Measurements from ENCODE around the gene PPP1R9A.

Gene PPP1R9A

DNA sequence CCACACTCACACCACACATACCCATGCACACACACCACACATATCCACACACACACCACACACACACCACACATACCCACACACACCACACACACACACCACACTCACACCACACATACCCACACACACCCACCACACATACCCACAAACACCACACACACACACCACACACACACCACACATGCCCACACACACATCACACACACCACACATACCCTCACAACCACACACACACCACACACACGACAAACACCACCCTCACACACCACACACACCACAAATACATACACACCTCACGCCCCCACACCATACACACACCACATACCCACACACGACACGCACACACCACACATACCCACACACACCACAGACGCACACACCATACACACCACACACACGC is 297.2 kb downstream of the PPP1R9A start:
- DNase-seq (ENCODE audit: low spot score), result no peak

DNA sequence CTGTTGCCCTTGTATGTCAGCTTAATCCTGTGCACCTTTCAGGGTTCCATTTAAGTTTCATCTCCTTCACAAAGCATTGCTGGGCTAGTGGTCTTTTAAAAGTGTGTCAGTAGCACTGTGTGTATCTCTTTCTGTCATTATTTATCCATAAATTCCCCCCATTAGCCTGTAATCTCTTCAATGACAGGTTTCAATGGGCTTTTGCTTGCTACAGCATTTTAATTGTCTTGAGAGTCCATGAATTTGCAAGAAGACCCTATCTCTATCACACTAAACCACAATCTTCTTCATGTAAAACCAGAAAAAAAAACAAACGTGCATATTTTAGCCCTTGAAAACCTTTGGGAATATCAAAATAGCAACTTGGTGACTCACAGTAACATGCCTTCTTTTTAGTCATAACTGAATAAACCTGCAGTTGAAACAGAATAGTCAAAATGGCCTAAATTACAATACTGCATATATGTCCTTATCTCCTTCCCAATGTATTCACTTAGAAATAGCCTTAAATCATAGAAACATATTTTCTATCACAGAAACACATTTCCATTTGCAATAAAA is 298.4 kb downstream of the PPP1R9A start:
- no peak for DNase-seq (ENCODE audit: low spot score)

DNA sequence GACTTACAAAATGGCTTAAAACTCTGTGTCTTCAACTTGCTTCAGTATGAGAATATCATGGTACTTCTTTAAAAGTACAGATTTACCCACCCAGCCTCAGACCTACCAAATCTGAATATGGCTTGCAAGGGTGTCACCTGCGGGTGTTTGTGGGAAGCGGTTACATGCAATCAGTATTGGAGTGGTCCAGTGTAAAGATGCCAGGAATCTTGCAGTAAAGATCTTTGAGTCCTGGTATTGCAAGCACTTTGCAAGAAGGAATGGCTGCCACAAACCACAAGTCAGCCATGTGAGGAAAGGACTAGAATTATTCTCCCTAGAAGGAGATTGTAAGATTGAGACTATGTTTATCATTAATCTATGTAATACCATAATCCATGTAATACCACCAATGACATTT is 301.9 kb downstream of the PPP1R9A start:
- DNase-seq (ENCODE audit: low spot score), result no peak

DNA sequence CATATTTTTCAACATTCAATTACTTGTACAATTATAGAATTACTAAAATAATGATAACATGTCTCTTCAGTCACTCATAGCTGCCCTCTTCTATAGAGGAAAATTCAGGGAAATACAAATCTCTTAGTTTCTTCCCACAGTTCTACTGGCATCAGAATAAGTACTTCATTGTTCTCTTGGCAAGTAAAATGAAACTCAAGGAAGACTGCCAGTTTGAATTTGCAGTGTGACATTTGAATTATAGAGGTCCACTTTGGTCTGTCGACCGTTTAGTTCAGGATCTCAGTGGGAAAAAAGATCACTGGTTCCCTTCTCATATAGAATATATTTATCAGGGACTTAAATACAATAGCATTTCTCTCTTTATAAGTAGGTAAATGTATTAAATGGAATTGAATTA is 302.4 kb downstream of the PPP1R9A start:
- DNase-seq (ENCODE audit: low spot score), result no peak

DNA sequence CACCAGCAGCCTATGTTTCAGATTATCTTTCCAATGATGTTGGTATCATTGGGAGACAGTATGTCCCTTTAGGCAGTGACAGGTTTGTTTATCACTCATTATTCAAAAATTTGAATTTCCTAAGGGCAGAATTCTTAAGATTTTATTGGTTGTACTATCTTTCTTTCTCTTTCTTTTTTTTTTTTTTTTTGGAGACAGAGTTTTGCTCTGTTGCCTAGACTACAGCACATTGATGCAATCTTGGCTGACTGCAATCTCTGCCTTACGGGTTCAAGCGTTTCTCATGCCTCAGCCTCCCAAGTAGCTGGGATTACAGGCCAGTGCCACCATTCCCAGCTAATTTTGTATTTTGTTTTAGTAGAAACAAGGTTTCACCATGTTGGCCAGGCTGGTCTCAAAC is 305.8 kb downstream of the PPP1R9A start:
- no peak for DNase-seq (ENCODE audit: low spot score)

DNA sequence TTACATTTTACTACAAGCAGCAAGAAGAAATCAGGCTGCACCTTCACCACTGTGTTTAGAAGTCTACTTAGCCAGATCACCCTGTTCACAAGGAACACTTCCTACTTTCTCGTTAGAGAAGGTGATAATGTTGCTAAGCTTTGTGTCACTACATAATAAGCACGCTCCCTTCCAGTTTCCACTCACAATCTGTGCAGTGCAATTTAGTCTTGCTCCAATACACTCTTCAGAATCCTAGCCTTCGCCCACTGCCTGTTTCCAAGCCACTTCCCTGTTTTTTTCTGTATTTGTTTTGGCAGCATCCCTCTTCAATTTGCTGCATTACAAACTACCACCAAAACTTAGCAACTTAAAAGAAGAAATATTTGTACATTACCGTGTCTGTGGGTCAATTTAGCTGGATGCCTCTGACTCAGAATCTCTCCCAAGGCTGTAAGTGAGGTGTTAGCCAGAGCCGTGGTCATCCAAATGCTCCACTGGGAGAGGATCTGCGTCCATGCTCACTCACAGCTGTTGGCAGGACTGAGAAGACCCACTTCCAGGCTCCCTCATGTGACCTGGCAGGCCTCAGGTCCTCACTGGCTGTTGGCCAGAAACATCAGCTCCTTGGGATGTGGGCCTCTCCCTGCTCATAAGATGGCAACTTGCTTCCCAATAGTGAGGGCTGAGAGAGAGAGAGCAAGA is 306.6 kb downstream of the PPP1R9A start:
- no peak for DNase-seq (ENCODE audit: low spot score)

DNA sequence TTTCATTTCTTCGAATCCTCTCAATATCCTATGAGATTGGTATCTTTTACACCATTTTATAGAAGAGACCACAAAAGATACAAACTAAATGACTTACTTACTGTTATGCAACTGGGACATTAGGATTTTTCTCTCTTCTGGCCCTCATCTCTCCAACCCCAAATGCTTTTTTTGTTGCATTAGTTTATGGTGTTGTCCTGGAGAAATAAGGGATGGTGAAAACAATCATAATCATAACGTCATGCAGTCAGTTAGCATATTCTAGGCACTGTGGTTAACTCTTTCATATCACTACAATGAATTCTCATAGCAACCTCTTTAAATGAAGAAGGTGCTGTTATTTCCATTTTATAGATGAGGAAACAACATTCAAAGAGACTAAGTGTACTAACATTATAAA is 312.3 kb downstream of the PPP1R9A start:
- DNase-seq (ENCODE audit: low spot score), result no peak

DNA sequence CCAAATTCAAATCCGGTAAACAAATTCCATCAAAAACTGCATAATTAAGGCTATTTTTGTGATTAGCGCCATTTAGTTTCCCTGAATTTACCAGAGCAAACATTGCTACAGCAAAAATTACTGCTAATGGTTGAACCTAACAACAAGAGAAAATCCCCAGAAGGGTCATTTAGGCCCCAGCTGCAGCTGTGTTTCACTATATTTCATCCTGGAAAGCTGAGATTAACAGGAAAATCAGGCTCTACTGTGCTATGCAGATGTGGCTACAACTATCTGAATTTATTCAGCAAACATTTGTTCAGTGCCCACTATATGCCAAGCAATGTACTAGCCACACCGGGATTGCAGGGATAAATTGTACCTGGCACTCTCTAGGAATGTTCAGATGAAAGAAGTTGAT is 312.9 kb downstream of the PPP1R9A start:
- DNase-seq (ENCODE audit: low spot score), result no peak

DNA sequence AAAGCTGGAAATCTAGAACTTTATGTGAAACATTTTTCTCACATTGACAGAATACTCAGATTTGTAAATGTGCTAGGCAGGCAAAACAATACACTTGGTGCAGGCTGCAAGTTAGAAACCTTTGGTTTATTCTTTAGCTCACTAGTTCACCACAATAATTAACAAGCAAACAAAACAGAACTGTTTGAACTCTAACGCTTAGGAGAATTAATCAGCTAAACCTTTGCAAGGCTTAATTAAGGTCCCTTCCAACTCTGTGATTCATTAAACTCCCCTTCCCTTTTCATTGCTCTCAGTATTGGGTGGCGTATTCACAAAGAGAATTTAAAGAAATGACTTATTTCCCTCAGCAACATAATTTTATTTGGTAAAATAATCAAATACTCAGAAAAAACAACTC is 317.9 kb downstream of the PPP1R9A start:
- no peak for DNase-seq (ENCODE audit: low spot score)

DNA sequence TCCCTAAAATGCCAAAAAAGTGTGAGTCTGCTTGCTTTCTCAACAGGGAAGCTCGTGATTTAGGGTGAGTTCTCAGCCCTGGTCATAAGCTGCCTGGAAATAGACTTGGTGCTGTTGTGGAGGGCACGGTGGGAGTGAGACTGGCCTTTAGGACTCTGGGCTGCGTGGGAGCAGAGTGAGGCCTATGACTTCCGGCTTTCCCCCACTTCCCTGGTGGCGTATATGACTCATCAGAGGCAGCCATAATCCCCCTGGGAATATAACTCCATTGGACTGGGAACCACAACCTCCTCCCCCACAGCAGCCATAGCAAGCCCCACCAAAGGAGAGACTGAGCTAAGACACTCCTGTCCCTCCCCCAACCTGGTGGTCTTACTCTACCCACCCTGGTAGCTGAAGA is 321.9 kb downstream of the PPP1R9A start:
- no peak for DNase-seq (ENCODE audit: low spot score)

DNA sequence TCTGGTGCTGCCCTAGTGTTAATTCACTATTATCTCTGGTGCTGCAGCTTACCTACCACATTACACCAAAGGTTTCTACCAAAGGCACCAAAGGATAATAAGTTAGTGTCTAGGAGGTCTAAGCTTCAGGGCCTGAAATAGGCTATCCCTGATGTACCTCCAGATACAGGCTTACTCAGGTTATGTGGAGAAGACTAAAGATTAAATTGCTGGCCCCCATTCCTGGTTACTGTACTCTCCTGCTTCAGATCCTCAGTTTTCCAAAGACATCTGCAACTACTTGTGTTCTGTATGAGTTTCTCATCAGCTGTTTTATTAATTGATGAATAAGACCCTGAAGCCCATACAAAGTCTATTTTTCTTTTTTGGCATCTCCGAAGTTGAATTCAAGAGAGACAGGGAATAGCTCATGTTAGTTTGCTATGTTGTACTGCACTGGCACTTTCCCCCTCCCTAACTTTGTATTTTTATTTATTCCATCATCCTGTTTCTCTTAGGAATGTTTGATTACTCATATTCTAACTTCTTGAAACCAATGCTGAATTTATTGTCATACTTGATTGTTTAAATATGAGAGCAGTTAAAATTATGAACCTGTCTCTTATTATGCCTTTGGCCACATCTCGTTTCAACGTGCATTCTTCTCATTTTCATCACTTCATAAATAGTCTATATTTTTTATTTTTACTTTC is 331.0 kb downstream of the PPP1R9A start:
- no peak for DNase-seq (ENCODE audit: low spot score)

DNA sequence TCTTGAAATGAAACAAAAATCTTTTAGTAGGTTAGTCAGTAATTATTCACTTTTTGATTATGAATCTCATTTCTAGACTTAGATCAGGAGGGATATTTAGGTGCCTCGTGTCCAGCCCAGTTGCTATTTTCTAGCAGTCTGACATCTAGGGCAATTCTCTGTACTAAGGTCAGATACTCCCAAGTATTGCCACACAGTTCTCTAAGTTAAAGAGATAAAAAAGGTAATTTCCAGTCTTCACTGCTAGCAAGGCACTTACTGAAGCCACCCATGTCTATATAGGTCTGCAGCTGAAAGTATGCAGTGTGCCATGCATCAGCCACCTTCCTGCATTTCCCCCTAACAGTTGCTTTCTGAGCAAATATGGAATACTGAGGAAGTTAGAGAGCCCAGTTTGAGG is 333.5 kb downstream of the PPP1R9A start:
- no peak for DNase-seq (ENCODE audit: low spot score)

DNA sequence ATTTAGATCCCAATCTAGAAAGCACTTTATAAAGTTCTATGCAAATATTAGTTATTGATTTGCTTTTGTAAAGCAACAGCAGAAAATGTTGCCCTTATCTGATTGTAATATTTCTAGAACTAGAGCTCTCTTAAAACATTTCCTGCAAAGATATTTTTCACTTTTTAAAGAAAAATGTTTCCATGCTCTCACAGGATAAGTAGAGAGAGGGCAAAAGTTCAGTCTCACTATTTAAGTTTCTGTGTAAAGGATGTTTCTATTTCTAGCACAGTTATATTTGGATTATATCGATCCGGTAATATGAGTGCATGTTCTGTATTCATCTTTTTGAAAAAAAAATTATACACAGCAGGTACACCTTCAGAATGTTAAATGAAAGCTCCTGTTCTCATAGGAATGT is 334.9 kb downstream of the PPP1R9A start:
- DNase-seq (ENCODE audit: low spot score), result no peak

DNA sequence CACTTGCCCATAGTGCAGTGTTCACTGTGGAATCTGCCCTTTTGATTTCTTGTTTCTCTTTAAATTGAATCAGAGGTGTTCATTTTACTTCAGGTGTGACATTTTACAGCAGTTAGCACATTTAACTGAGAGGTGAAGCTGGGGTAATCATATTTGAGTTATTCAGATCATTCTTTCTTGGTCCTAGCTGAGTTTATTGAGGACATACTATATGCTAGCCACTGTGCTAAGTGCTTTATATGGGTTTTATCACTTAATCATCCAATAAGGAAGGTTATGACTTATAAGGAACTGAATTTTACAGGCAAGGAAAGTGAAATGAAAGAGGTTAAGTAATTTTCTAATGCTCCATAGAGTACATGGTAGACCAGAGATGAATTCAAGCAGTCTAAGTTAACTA is 337.2 kb downstream of the PPP1R9A start:
- no peak for DNase-seq (ENCODE audit: low spot score)

DNA sequence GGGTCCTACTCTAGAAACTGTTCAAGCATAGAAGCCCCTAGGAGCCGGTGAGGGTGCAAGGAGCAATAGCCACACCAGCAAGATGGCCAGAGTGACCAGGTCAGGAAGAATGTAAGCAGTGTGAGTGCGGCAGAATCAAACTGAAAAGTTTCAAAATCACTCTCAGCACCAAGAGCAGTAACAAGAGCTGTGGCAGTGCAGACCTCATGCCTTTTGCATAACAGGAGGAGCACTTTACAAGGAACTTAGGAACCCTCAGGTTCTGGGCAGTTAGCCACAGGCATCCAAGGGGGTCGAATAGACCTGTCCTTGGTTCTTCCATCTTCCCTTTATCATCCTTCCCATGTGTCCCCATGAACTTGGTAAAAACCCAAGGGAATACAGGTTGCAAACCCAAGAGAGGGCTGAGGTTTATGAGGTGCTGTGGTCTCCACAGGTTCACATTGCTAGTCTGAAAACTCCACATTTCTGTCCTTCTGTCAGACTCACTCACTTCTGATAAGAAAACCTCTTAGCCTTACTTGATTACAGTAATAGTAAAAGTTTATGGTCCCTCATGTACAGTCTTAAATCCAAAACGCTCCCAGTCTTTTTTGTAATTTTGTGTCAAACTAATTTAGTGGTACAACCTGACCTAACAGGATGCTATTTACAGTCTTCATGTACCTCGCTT is 338.6 kb downstream of the PPP1R9A start:
- no peak for DNase-seq (ENCODE audit: low spot score)

DNA sequence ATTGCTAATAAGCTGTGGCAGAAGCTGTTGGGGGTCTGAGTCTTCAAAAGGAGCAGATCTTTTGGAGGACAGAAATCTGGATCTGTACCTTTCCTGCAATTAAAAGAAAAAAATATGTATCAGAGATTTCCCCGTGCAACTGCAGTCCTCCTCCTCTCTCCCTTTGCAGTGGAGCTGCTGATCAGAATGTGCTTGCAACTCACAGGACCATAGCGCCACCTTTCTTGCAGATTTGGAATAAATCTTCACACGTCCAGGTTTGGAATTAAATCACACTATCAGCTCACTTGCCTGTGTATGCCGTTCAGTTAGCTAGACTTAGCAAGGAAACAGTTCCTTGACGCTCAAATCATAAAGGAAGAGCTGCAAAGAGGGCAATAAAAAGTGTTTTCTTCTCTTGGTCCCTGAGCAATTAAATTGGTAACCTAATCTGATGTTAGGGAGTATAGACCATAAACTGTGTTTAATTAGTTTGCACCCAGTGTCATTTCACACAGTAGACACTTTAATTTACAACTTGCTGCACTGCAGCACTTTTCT is 339.5 kb downstream of the PPP1R9A start:
- peak; percentile 51 for DNase-seq (ENCODE audit: low spot score)

DNA sequence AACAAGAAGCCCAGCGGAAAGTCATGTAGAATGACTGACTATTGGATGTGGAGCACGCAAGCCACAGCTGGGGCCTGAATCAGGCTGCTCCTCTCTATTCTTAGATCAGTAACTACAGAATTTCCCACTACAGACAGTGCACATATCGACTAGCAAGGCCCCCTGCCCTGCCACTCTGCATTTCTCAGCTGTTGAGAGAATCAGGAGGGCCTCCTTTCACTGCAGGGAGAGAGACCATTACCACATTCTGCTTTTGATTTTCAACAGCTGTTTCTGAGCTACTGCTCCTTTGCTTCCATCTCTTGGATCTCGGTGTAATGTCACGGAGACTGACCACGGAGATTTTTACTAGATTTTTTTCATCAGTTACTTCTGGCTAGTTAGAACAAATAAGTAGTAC is 343.2 kb downstream of the PPP1R9A start:
- no peak for DNase-seq (ENCODE audit: low spot score)

DNA sequence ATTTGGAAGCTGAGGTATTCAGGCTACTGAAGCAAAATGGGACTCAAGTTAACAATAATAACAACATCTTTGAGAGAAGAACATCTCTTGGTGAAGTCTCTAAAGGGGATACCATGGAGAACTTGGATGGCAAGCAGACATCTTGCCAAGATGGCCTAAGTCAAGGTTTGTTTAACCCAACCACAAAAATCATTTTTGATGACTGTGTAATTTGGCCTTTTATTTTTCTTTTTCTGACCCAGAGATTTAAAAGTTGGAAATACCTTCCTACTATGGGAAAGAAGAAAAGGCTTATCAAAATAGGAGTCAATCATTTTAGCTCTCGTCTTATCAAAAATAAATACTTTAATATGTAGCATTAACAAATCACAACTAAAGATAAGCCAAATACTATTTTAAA is 344.6 kb downstream of the PPP1R9A start:
- DNase-seq (ENCODE audit: low spot score), result no peak

DNA sequence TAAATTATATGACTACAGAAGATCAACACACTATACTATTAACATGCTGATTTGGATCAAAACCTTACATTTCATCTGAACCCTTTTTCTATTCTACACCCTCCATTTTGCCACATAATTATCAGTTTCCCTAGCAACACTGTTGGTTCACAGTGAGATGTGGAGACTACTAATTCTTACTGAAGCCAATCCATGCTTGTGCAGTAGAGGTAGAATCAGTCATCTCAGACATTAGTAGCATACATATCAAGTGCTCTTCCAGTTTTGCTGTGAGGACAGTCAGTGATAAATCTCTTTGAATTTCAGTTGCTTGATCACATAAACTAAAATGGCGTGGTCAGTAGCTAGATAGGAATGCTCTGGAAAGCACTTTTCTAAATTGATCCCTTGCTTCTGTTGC is 346.6 kb downstream of the PPP1R9A start:
- DNase-seq (ENCODE audit: low spot score), result no peak

DNA sequence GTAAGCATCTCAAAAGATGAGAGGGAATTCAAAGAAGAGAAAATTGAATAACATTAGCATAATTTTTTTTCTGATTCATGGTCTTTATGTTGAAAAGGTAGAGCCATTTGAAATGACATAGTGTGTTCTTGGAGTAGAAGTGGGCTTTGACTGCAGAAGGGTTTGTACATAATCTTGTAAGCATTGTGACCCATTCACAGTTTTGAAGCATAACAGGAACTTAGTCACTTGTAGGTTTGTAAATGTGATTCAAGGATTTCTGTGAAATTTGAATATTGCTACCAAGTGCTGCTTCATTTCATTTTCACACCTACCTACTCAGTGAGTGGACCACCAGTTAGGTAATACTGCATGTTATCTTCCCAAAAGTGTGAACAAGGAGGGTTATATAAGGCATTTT is 348.3 kb downstream of the PPP1R9A start:
- no peak for DNase-seq (ENCODE audit: low spot score)

DNA sequence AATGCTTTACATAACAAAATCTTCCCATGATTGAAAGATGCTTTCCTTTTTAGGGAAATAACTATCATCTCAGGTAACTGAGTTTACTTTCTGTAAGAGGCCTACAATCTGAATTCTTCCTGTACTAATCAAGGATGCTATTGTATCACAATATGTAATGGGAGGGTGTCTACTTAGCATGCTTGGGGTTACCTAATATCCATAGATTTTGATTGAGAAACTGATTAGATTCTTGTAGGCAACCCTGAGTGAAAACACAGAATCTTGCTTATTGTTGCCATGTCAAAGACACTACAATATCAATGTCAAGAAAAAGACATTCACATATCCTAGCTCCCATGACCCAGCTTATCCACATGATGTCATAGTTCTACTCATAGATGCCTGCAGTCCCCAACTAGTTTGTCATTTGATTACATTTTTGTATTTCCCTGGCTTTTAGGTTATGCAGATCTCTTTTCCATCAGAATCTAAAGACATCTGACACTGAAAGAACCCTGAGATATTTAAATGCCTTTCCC is 354.6 kb downstream of the PPP1R9A start:
- DNase-seq (ENCODE audit: low spot score), result no peak

DNA sequence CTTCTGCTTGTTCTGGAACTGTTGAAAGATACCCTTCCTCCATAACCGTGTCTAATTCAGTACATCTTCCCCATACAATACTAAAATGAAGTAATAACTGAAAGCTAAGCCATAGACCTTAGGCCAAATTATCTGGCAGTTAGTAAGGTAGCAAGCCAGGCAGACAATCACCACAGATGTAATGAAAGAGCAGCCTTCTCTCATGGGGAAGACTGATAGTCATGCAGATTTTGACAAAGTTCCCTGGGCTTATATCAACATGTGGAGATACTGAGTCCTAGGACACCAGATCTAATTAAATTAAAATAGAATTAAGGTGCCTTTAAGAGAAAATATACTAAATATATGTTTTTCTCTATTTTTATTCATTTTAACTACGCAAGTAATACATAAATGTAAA is 355.5 kb downstream of the PPP1R9A start:
- DNase-seq (ENCODE audit: low spot score), result no peak
